A549 (cell line): ENCODE measurements around the gene FHL2. TPM values are rescaled to one million over a fixed set of nuclear protein-coding genes. Genes with fewer than 3 reads are reported as not detected.

Experiments used
- ATAC-seq, 2 experiments: fragments of 200-7000 bp in 1 of 2; fragments of >200 bp in 1 of 2; cut with Nextera tagmentation in 1 of 2; cut with Tn5 transposase in 1 of 2; 3 replicates each; pipeline versions ENCODE4 v1.8.0 to v1.9.1; 2018 to 2020; ENCODE audit warnings: mild to moderate bottlenecking in 1 of 2, moderate library complexity in 1 of 2
- CTCF ChIA-PET: fragments of 300-600 bp; sonication (Branson Sonifier 250); formaldehyde crosslinking; extraction: SDS; loops from one replicate; lab custom pipeline; 2021; ENCODE audit warnings: antibody characterized with exemption, inconsistent platforms; lab: Yijun Ruan, JAX
- POLR2A ChIA-PET: fragments of 350-600 bp; formaldehyde crosslinking; extraction: SDS; loops from one replicate; lab custom pipeline; 2021; ENCODE audit warnings: antibody characterized with exemption, inconsistent platforms; lab: Yijun Ruan, JAX
- DNase-seq, 2 experiments: peaks; one replicate each; pipeline versions ENCODE4 v3.0.0 to v3.0.0-alpha.2; 2011 to 2016; ENCODE audit warnings: low read depth in 1 of 2, low spot score in 1 of 2
- FAIRE-seq: peaks from 2 replicates; lab custom pipeline; 2011; peaks lifted over from hg19 to GRCh38; lab: Jason Lieb, UNC
- H3K27ac ChIP-seq, 2 experiments: fragments of >200 bp; sonication (Bioruptor Twin); formaldehyde crosslinking; 3 replicates each; pipeline ENCODE4 v1.5.1; 2016 to 2017
- H3K4me1 ChIP-seq: fragments of >200 bp; sonication (Bioruptor Twin); formaldehyde crosslinking; 3 replicates; pipeline ENCODE4 v1.6.1; 2016
- H3K4me2 ChIP-seq: fragments of >200 bp; sonication (Bioruptor Twin); formaldehyde crosslinking; 3 replicates; pipeline ENCODE4 v1.6.1; 2016
- H3K4me3 ChIP-seq: fragments of >200 bp; sonication (Bioruptor Twin); formaldehyde crosslinking; 3 replicates; pipeline ENCODE4 v1.5.1; 2016
- H3K9me3 ChIP-seq: fragments of >200 bp; sonication (Bioruptor Twin); formaldehyde crosslinking; 3 replicates; pipeline ENCODE4 v1.6.1; 2016
- CHD4 ChIP-seq: fragments of 200-600 bp; sonication (generic); IDR thresholded peaks from 2 replicates; pipeline ENCODE4 v1.6.1; 2016; ENCODE audit warnings: antibody characterized with exemption, mild to moderate bottlenecking, borderline replicate concordance
- GATA3 ChIP-seq: IDR thresholded peaks from 2 replicates; pipeline ENCODE4 v1.6.1; 2012; ENCODE audit warnings: borderline replicate concordance
- HOXB5 ChIP-seq: fragments of 250-450 bp; sonication (Bioruptor Pico); IDR thresholded peaks from 2 replicates; pipeline ENCODE4 v1.5.0; 2020; ENCODE audit warnings: mild to moderate bottlenecking, moderate library complexity
- KDM5A ChIP-seq: fragments of 200-600 bp; sonication (generic); IDR thresholded peaks from 2 replicates; pipeline ENCODE4 v1.6.1; 2016; ENCODE audit warnings: antibody characterized with exemption, mild to moderate bottlenecking
- MAFK ChIP-seq: fragments of 450-650 bp; IDR thresholded peaks from 2 replicates; pipeline ENCODE4 v1.6.1; 2014; ENCODE audit not compliant: partially characterized antibody
- MYC ChIP-seq: IDR thresholded peaks from 2 replicates; pipeline ENCODE4 v1.6.1; 2012; ENCODE audit warnings: mild to moderate bottlenecking, inconsistent platforms, low read length, improper control_type of control experiment, borderline replicate concordance
- RAD21 ChIP-seq, 2 experiments: fragments of >200 bp in 1 of 2; sonication (Bioruptor Twin) in 1 of 2; formaldehyde crosslinking in 1 of 2; IDR thresholded peaks in 1 of 2; conservative IDR thresholded peaks in 1 of 2; 2 replicates in 1 of 2; 3 replicates in 1 of 2; pipeline ENCODE4 v1.6.1; 2012 to 2018; ENCODE audit warnings: inconsistent platforms in 1 of 2
- RCOR1 ChIP-seq: fragments of 150-350 bp; IDR thresholded peaks from 2 replicates; pipeline ENCODE4 v1.6.1; 2014; ENCODE audit warnings: antibody characterized with exemption, low read length, low read depth
- SREBF2 ChIP-seq: fragments of 450-650 bp; IDR thresholded peaks from 2 replicates; pipeline ENCODE4 v1.6.1; 2014; ENCODE audit warnings: mild to moderate bottlenecking, moderate library complexity
- TFCP2L1 ChIP-seq: fragments of 250-450 bp; sonication (Bioruptor Pico); IDR thresholded peaks from 2 replicates; pipeline ENCODE4 v1.5.0; 2021; ENCODE audit warnings: mild to moderate bottlenecking
- TP53 ChIP-seq: fragments of 250-450 bp; sonication (Bioruptor Pico); IDR thresholded peaks from 2 replicates; pipeline ENCODE4 v1.5.0; 2021; ENCODE audit warnings: mild to moderate bottlenecking, moderate library complexity
- USF2 ChIP-seq: fragments of 450-650 bp; IDR thresholded peaks from 2 replicates; pipeline ENCODE4 v1.6.1; 2014; ENCODE audit warnings: antibody characterized with exemption
- ZFP36 ChIP-seq: fragments of 450-650 bp; IDR thresholded peaks from 2 replicates; pipeline ENCODE4 v1.6.1; 2014; ENCODE audit warnings: borderline replicate concordance; ENCODE audit not compliant: partially characterized antibody
- ZNF302 ChIP-seq: fragments of 250-450 bp; sonication (Bioruptor Pico); IDR thresholded peaks from 2 replicates; pipeline ENCODE4 v1.9.0; 2021; ENCODE audit warnings: inconsistent platforms, mild to moderate bottlenecking, moderate library complexity
- ZSCAN20 ChIP-seq: fragments of 250-450 bp; sonication (Bioruptor Pico); IDR thresholded peaks from 2 replicates; pipeline ENCODE4 v1.8.0; 2022; ENCODE audit warnings: mild to moderate bottlenecking, moderate library complexity
- WGBS: methylation state at CpG from one replicate; pipeline ENCODE4 v1.1.6; 2017; ENCODE audit errors: missing lambda C conversion rate; 5-methylcytosine and 5-hydroxymethylcytosine counted together
- polyA plus RNA-seq, 4 experiments: library from polyadenylated mRNA; depleted of rRNA in 3 of 4; stranded (reverse); fragments of >200 nt; fragmentation: RNase III in 1 of 4; extraction: RNeasy Plus Mini Kit Qiagen cat#74134 plus additional on column Dnase treatment in 1 of 4; gene quantifications; 2 replicates in 3 of 4; 3 replicates in 1 of 4; pipeline ENCODE4 v1.2.3, GENCODE V29; 2011 to 2017
- TF ChIP-seq, protein P1 (sequence below): fragments of >200 bp; sonication (Bioruptor Twin); formaldehyde crosslinking; IDR thresholded peaks from 3 replicates; pipeline ENCODE4 v1.6.1; 2016
- TF ChIP-seq, protein P2 (sequence below): fragments of 250-450 bp; sonication (Bioruptor Pico); IDR thresholded peaks from 2 replicates; pipeline ENCODE4 v1.5.0; 2020; ENCODE audit warnings: low read depth, mild to moderate bottlenecking, moderate library complexity

The FHL2 gene
- polyA plus RNA-seq, 2 of the 4 experiments (the other 2 are of a cell fraction) = 57.9 to 85.9 TPM

DNA sequence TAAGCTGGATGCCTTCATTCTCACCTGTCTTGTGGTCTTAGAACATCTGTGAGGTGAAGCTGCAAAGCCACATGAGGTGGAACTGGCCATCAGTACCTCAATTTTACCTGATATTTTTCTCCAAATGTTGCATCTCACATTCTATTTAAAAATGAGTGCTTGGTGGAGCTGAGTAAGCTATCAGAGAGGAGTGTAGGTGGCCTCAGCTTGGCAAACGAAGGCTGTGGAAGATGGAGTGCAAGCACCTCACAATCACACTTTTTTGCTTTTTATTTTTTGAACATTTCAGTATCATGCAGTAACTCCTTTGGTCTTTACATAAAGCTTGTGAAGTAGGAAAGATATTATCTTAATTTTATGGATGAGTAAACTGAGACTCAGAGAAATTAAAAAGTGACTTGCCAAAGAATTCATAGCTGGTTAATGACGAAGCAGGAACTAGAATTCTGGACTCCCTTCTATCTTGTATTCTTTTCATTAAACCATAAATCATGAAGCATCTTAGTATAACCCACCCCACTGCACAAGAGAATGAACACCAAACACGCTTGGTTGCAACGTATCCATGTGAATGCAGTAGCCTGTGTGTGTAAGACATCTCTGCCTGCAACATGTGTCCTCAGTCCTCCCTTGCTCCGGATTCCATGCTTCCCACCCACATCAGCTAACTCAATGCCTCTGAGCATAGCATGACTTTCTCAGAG, 34.3 kb downstream of the FHL2 start:
- Histone ChIP-seq H3K4me1 (no peaks in the 10 kb centered on the region), H3K4me3 (no peak overlapping the region), H3K27ac (no peak overlapping the region), H3K4me2 (no peak overlapping the region), H3K9me3 (no peaks in the 10 kb centered on the region)
- POLR2A ChIA-PET = no interaction called here
- no peak for FAIRE-seq
- ATAC-seq = no peak
- no peak for DNase-seq
- TF ChIP-seq MYC (no peak), ZNF302 (CRISPR knock-in tag) (no peak), HOXB5 (CRISPR knock-in tag) (no peak), SREBF2 (no peak), TP53 (no peak), GATA3 (no peak), RAD21 (conservative IDR thresholded peaks at IDR 0.05 in 1 of 2, IDR thresholded peaks at IDR 0.05 in 1 of 2) (no peak), ZSCAN20 (CRISPR knock-in tag) (no peak)
- TF ChIP-seq, protein P1, sequence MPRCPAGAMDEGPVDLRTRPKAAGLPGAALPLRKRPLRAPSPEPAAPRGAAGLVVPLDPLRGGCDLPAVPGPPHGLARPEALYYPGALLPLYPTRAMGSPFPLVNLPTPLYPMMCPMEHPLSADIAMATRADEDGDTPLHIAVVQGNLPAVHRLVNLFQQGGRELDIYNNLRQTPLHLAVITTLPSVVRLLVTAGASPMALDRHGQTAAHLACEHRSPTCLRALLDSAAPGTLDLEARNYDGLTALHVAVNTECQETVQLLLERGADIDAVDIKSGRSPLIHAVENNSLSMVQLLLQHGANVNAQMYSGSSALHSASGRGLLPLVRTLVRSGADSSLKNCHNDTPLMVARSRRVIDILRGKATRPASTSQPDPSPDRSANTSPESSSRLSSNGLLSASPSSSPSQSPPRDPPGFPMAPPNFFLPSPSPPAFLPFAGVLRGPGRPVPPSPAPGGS = no peak
- WGBS = 91% methylated on average over 5 of the region's 5 CpGs
- CTCF ChIA-PET = interaction anchor here (0.6 to 6.1 kb wide), 4 partner anchors 9 to 184 kb away, joined by 3 to 146 read pairs (median 3); no protein-coding TSS in a partner anchor

- Histone ChIP-seq H3K4me3 (no peak overlapping the region), H3K9me3 (no peaks in the 10 kb centered on the region)
- POLR2A ChIA-PET = no interaction called here
- TF ChIP-seq, protein P2, sequence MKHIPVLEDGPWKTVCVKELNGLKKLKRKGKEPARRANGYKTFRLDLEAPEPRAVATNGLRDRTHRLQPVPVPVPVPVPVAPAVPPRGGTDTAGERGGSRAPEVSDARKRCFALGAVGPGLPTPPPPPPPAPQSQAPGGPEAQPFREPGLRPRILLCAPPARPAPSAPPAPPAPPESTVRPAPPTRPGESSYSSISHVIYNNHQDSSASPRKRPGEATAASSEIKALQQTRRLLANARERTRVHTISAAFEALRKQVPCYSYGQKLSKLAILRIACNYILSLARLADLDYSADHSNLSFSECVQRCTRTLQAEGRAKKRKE (CRISPR knock-in tag) = no peak
- TF ChIP-seq TFCP2L1 (no peak), KDM5A (no peak), CHD4 (no peak), ZFP36 (no peak), RCOR1 (no peak), USF2 (no peak)
- TF ChIP-seq, all 56 proteins: peak for 0
- CTCF ChIA-PET = interaction anchor here (0.6 to 2.3 kb wide), 3 partner anchors 157 to 195 kb away, joined by 3 to 8 read pairs (median 4); no protein-coding TSS in a partner anchor
- FAIRE-seq (no peak), ATAC-seq (no peak), DNase-seq (no peak)
- no peak overlapping the region for H3K4me2 ChIP-seq
- H3K27ac ChIP-seq = no peak overlapping the region
- no peaks in the 10 kb centered on the region for H3K4me1 ChIP-seq
- 77% methylated on average over 14 of the region's 15 CpGs for WGBS
Measured at GRCh38 chr2:105362862-105363591, 35.8 kb downstream of the FHL2 start.

GRCh38 chr2:105361102-105361889, 37.6 kb downstream of the FHL2 start:
- Histone ChIP-seq H3K9me3 (0 out of 3 replicates have a peak, but pooled peaks cover 3% of the 10 kb centered on the region), H3K4me2 (no peak overlapping the region), H3K4me1 (no peaks in the 10 kb centered on the region), H3K27ac (no peak overlapping the region), H3K4me3 (no peak overlapping the region)
- FAIRE-seq (no peak), ATAC-seq (no peak), DNase-seq (no peak)
- CTCF ChIA-PET = interaction anchor here (2.3 kb wide), 1 partner anchor 160 kb away, joined by 8 read pairs; no protein-coding TSS in a partner anchor
- peak; percentile 78 for TF ChIP-seq MAFK
- TF ChIP-seq ZFP36 = no peak
- WGBS = 87% methylated on average over 11 of the region's 11 CpGs
- POLR2A ChIA-PET = no interaction called here
